ENCODE results near the gene CSDE1. TPM values are rescaled to one million over a fixed set of nuclear protein-coding genes. Genes with fewer than 3 reads are reported as not detected.

The CSDE1 gene
- total RNA-seq, 6 experiments from 2014 or later: 508 to 582 (median 527) TPM

- no peak for TF ChIP-seq CTCF (IDR thresholded peaks at IDR 0.05)
- DNase-seq: no peak
- Mint-ChIP-seq H3K4me1 (ENCODE audit: low read depth) (peaks cover 12% of the 10 kb centered on the region), H3K36me3 (ENCODE audit: low read depth) (no peaks in the 10 kb centered on the region), H3K4me3 (no peak overlapping the region; the same call in 1 of the 2 replicates), H3K27me3 (ENCODE audit: insufficient read depth) (no peaks in the 10 kb centered on the region), H3K27ac (no peak overlapping the region), H3K9me3 (no peaks in the 10 kb centered on the region)
Observed at GRCh38 chr1:114668373-114668772, 89.4 kb downstream of the CSDE1 start.

- Mint-ChIP-seq H3K27me3 (ENCODE audit: insufficient read depth) (peaks cover 3% of the 10 kb centered on the region; the same call in 1 of the 2 replicates), H3K9me3 (no peaks in the 10 kb centered on the region), H3K27ac (no peak overlapping the region), H3K36me3 (ENCODE audit: low read depth) (no peaks in the 10 kb centered on the region), H3K4me1 (ENCODE audit: low read depth) (peaks cover 12% of the 10 kb centered on the region), H3K4me3 (no peak overlapping the region)
- no peak for TF ChIP-seq CTCF (IDR thresholded peaks at IDR 0.05)
- DNase-seq: no peak
Observed at GRCh38 chr1:114666954-114667353, 90.8 kb downstream of the CSDE1 start.

Other genes starting within 250 kb of the CSDE1 start
- gene TRIM33, start 246.8 kb downstream of the CSDE1 start, total RNA-seq (2021; fragmentation: NEBNext Ultra II Directional; extraction: Animal tissue kit (Norgen Biotek cat#: 25700)): 10 to 100 TPM; 17.6 to 20.5 (median 19.3) TPM
- gene BCAS2, start 176.4 kb downstream of the CSDE1 start, total RNA-seq (2021; fragmentation: NEBNext Ultra II Directional; extraction: Animal tissue kit (Norgen Biotek cat#: 25700)): 10 to 100 TPM; 40.7 to 49.0 (median 45.1) TPM
- gene DENND2C, start 87.9 kb downstream of the CSDE1 start, total RNA-seq (2021; fragmentation: NEBNext Ultra II Directional; extraction: Animal tissue kit (Norgen Biotek cat#: 25700)): 1 to 10 TPM; 1.5 to 2.0 (median 1.8) TPM
- gene AMPD1, start 62.4 kb downstream of the CSDE1 start, total RNA-seq (2021; fragmentation: NEBNext Ultra II Directional; extraction: Animal tissue kit (Norgen Biotek cat#: 25700)): not detected
- gene NRAS, start 41.2 kb downstream of the CSDE1 start, total RNA-seq (2021; fragmentation: NEBNext Ultra II Directional; extraction: Animal tissue kit (Norgen Biotek cat#: 25700)): 10 to 100 TPM; 38.9 to 60.1 (median 49.8) TPM
- gene SIKE1, start 22.7 kb upstream of the CSDE1 start, total RNA-seq (2021; fragmentation: NEBNext Ultra II Directional; extraction: Animal tissue kit (Norgen Biotek cat#: 25700)): 10 to 100 TPM; 39.1 to 48.7 (median 42.0) TPM
- not detected for gene SYCP1, start 96.9 kb upstream of the CSDE1 start, total RNA-seq (2021; fragmentation: NEBNext Ultra II Directional; extraction: Animal tissue kit (Norgen Biotek cat#: 25700))